Skin epidermis (tissue), 12 donors: ENCODE measurements around the gene SYT2.
"Not testable (repeated sequence)": the region's sequence is repeated elsewhere in the genome, so short reads cannot be mapped to it uniquely, and the experiment has no call there.

Experiments
- H3K27ac ChIP-seq, 21 experiments: fragments of 200-600 bp; sonication (generic) in 11 of 21; one replicate each; pipeline ENCODE4 v1.5.0; 2020; ENCODE audit warnings: mild to moderate bottlenecking in 3 of 21, inconsistent platforms in 2 of 21, moderate library complexity in 2 of 21
- H3K4me3 ChIP-seq, 7 experiments: fragments of 200-600 bp; sonication (generic) in 2 of 7; one replicate each; pipeline ENCODE4 v1.5.0; 2020; ENCODE audit warnings: inconsistent platforms in 2 of 7, mild to moderate bottlenecking in 2 of 7, moderate library complexity in 1 of 7

Gene SYT2

GRCh38 chr1:202613571-202613970, 96.7 kb downstream of the SYT2 start:
- no peak overlapping the region for H3K4me3 ChIP-seq

GRCh38 chr1:202612036-202612435, 98.2 kb downstream of the SYT2 start:
- H3K4me3 ChIP-seq, H3K27ac ChIP-seq: not testable (repeated sequence)

More at GRCh38 chr1:202613571-202613970, 96.7 kb downstream of the SYT2 start:
- H3K27ac ChIP-seq: no peak overlapping the region

GRCh38 chr1:202605515-202605914, 104.7 kb downstream of the SYT2 start:
- H3K27ac ChIP-seq: no peak overlapping the region
- H3K4me3 ChIP-seq: no peak overlapping the region

- H3K27ac ChIP-seq: no peak overlapping the region
- no peak overlapping the region for H3K4me3 ChIP-seq
These were observed 106.8 kb downstream of the SYT2 start for GRCh38 chr1:202603435-202603834.

DNA sequence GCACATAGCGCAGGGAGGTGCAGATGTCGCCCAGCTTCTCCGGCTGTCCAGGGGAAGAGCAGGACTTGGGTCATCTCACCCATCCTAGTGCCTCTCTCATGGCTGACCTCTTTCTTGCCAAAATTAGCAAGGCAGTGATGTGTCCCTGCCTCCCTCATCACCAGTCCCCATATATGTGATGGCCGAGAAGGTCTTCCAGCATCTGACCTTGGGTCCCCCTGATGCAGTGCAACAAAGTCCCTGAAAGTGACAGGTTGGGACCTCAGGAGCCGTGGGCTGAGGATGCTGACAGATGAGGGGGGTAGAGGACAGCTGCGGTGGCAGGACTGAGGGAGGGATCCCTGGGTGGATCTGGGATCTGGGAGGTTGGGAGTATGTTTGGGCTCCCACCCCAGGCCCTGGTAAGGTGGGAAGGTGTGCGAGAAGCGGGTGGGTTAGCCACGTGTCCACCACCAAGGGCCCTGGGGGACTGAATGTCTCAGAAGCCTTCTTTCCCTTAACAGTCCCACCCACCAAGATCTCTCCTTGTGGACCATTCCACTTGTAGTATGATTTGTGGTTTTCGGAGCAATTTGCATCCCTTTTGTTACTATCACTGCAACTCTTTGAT, 109.7 kb downstream of the SYT2 start:
- Histone ChIP-seq H3K27ac (no peak overlapping the region), H3K4me3 (no peak overlapping the region)

DNA sequence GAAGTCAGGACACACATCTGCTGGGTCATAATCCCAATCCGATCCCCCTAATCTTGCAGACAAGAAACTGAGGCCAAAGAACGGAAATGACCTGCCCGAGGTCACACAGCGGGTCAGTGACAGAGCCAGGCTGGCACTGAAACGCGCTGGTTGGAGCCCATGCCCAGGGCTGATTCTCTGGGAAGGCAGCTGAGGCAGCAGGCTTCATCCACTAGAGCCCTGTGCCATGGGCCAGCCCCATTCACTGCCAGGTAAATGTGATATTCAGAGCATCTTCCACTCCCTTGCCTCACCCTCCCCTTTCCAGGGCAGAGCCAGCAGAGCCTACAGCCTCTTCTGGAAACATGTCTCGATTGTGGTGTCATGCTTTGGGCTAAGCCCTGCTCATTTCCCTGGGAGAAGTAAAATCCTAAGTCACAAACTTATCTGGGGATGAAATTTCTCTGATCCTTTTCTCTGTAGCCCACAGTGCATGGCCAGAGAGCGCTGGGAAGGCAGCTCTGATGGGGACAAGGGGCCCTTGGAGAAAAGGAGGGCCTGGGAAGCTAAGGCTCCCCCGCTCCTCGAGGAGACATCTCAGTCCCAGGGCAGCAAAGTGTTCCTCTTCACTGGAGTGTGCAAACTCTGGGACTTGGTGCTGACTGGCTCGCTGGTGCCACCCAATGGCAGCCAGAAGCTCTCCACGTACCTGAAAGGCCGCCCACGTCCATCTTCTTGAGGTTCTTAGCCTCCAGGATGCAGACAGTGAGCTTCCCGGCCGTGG, 110.4 kb downstream of the SYT2 start:
- peak overlapping the region in 1 of 21 experiments; percentile 11 for H3K27ac ChIP-seq
- no peak overlapping the region for H3K4me3 ChIP-seq

GRCh38 chr1:202597090-202597761, 113.0 kb downstream of the SYT2 start:
- Histone ChIP-seq H3K27ac (no peak overlapping the region), H3K4me3 (no peak overlapping the region)

GRCh38 chr1:202596638-202597037, 113.6 kb downstream of the SYT2 start:
- H3K4me3 ChIP-seq: no peak overlapping the region
- H3K27ac ChIP-seq: no peak overlapping the region

DNA sequence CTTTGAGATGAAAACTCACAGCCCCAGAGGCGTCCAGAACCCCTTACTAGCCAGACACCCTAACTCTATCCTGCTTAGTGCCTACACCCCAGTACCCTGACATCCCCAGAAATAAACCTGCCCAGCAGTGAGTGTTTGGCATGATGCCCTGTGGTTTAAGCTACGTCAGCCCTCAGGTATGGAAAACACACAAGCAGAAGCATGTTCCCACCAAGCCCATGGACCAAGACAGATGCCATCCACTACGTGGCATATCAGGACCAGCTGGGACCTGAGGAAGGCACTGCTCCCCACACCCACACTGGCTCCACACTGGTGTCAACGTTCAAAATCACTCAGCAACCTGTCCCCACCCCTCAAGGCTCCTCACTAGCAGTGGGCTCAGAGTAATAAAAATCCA, 116.4 kb downstream of the SYT2 start:
- Histone ChIP-seq H3K27ac (peak overlapping the region in 8 of 21 experiments; percentile 13 to 69 (median 40)), H3K4me3 (no peak overlapping the region)

- Histone ChIP-seq H3K27ac (no peak overlapping the region), H3K4me3 (no peak overlapping the region)
These were observed 118.1 kb downstream of the SYT2 start for GRCh38 chr1:202592146-202592545.

DNA sequence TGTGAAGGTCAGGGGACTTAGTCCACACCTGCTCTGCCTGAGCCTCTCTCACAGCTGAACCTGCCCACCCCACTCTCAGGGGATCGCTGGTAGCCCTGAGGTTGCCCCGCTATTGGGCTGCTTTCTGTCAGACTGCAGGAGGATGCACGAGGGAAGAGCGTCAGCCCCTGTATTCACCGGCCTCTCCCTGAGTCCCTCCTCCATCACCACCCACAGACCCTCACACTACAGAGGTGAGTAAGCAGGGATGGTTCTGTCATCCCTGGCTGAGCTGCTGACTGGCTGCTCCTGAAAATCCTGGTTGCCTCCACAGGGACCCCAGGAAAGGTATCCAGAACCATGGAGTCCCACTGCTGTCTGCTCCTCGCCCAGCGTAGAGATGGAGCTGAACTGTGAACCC, 118.7 kb downstream of the SYT2 start:
- H3K27ac ChIP-seq: peak overlapping the region in 2 of 21 experiments; percentile 43 to 50
- H3K4me3 ChIP-seq: no peak overlapping the region

- Histone ChIP-seq H3K4me3 (no peak overlapping the region), H3K27ac (peak overlapping the region in 2 of 21 experiments; percentile 43 to 50)
These were observed 119.3 kb downstream of the SYT2 start for GRCh38 chr1:202590975-202591411.

DNA sequence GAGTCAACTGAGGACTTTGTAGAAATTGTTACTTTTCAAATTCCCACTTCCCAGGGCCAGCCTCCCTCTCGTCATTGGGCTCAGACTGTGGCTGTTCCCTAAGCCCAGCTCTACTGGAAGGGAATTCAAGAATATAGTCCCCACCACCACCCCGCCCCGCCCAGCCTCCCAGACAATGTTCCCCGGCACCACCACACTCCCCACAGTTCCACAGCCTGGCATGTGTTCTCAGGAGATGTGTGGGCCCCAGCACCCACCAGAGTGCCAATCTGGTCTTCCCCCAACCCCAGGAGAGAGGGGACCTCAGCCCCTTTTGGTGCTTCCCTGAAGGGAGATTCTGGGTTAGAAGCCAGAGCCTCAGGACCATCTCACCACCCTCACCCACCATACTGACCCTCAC, 120.1 kb downstream of the SYT2 start:
- no peak overlapping the region for H3K4me3 ChIP-seq
- H3K27ac ChIP-seq: peak overlapping the region in 4 of 21 experiments; percentile 5 to 54 (median 38)

DNA sequence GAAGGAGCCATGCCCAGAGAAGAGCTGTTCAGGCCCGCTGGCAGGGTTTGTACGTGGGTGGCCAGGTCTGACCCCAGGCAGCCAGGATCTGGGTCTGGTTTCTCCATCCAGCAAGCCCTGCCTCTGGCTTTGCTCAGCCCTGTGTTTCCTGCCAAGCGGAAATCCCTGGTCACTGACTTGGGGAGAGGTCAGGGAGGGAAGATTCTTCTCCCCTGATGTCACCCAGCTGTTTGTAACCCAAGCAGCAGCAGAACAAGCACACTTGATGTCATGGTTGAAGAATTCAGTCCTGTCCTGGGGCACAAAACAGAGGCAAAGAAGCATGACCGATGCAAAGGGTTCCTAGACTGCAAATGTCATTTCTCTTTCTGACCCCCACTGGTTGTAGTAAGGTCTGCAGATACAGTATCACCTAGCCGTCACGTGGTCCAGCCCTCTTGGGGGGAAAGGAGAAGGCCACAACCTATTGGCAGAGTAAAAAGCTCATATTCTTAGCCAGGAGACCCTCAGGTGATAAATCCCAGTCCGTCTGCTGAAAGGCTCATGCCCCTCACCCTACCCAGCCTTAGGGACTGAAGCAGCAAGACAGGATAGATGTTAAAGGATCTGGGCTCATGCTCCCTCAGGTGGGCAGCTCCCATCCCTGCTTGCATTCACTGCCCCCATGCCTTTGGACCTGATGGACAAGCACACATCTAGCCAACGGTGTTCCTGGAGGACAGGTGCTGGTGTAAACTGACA, 120.9 kb downstream of the SYT2 start:
- Histone ChIP-seq H3K4me3 (no peak overlapping the region), H3K27ac (peak overlapping the region in 8 of 21 experiments; percentile 1 to 61 (median 37))

DNA sequence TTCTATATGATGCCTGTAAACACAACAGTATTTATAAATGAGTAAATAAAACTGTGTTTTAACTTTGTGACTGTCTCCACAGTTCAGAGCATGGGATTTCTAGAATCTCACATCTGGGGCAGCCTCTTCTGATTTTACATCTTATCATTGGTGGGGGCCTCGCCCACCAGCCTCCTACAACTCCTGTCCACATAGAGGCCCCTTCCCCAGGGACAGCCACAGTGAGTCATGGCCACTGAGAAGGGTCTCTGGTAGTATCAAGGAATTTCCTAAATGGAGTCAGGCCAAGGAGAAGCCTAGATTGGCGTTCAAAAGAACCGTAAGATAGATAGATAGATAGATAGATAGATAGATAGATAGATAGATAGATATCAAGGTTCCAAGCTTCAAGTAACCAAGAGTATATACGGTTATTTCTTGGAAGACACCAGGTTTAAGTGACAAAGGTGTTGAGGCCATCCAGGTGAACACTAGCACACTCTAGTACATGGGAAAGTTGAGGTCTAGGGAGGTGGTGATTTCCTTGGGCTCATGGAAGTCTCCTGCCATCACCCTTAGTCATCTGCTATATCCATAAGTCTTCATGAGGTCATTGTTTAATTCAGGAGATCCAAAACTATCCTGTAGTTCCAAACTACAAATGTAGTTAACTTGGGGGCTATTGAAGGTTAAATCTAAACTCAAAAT, 121.6 kb downstream of the SYT2 start:
- Histone ChIP-seq H3K27ac (peak overlapping the region in 6 of 21 experiments; percentile 1 to 61 (median 26)), H3K4me3 (no peak overlapping the region)

GRCh38 chr1:202587859-202588485, 122.3 kb downstream of the SYT2 start:
- H3K4me3 ChIP-seq: no peak overlapping the region
- H3K27ac ChIP-seq: peak overlapping the region in 4 of 21 experiments; percentile 20 to 61 (median 35)

GRCh38 chr1:202586871-202587270, 123.4 kb downstream of the SYT2 start:
- Histone ChIP-seq H3K27ac (no peak overlapping the region), H3K4me3 (no peak overlapping the region)

GRCh38 chr1:202586018-202586821, 124.0 kb downstream of the SYT2 start:
- H3K27ac ChIP-seq: peak overlapping the region in 1 of 21 experiments; percentile 18
- H3K4me3 ChIP-seq: no peak overlapping the region
